ENCODE data around the gene MSANTD1. TPM values are rescaled to one million over a fixed set of nuclear protein-coding genes. Genes with fewer than 3 reads are reported as not detected.
"Not testable (repeated sequence)": the region's sequence is repeated elsewhere in the genome, so short reads cannot be mapped to it uniquely, and the experiment has no call there.

The MSANTD1 gene
- total and polyA plus RNA-seq, 2 experiments from 2014 or later, result 0.37 to 2.7 TPM

DNA sequence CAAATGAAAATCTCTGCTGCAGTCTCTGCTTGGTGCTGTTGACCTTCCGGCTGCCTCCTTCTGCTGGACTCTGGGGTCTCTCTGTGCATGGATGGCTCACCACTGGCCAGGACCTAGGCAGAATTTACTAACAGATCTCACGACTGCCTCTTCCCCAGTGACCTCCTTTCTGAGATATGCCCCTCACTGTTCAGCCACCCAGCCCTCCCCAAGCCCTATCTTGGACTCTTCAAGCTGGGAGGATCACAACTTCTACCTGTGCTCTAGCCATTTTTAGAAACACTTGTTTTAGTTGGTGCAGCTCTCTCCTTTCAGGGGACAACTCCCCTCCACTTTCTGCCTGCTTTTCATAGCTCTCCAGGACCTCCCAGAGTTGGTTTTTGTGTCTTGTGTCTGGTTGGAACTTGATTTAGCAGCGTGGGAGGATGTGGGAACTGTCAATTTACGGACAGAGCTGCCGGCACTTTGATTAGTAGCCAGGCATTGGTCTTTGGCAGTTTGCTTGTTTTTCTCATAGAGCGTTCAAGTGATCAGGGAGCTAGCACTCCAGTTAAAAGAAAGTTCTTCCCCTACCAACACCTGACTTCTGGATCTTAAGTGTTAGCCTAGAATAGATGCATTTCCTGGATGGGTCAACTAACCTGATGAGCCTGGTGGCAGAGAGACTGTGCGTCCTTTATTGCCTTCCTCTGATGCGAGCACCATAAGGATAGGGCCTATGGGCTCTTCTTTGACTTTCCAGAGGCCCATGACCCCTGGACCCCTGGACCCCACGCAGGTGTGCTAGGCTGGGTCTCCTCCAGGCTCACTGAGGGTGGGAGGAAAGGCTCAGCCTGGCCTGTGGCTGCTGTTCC lies 50.4 kb downstream of the MSANTD1 start:
- no peak for DNase-seq (ENCODE audit: low read depth in 1 of 2, low spot score in 1 of 2)
- no peak for TF ChIP-seq CTCF (IDR thresholded peaks at IDR 0.05; ENCODE audit: low read depth, low read length)
- Histone ChIP-seq H3K36me3 (no peaks in the 10 kb centered on the region), H3K9me3 (ENCODE audit: low read depth) (no peaks in the 10 kb centered on the region), H3K4me3 (no peak overlapping the region), H3K27me3 (no peaks in the 10 kb centered on the region), H3K4me1 (ENCODE audit: low read depth) (peaks cover 52% of the 10 kb centered on the region), H3K27ac (peak overlapping the region; percentile 87)

DNA sequence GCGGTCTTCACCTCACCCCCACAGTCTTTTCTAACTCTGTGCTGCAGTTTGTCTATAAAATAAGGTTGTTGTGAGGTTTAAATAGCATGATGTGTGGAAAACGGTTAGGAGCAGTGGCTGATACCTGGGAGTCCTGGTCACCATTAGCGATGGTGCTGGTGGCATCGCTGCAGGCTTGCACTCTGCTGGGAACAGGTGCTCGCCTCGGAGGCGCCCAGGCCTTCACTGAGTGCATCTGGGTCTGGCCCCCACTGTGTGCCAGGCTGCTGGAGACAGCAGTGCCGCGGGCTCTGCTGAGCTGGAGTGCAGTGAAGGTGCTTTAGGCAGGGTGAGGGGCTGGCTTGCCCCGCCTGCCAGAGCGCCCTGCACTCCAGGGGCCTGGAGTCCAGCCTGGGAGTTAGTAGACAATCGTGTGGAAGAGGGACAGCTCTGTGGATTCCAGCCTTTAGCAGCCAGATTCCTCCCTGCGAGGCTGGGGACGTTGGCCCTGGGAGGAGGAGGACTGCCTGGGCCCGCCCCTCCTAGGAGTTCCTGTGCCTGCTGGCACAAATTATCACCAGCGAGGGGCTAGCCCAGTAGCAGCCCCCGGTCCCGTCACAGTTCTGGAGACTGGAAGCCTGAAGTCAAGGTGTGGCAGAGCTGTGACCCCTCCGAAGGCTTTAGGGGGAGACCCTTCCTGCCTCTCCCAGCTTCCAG lies 51.2 kb downstream of the MSANTD1 start:
- H3K9me3 ChIP-seq (ENCODE audit: low read depth), result no peaks in the 10 kb centered on the region
- TF ChIP-seq CTCF (IDR thresholded peaks at IDR 0.05; ENCODE audit: low read depth, low read length), result no peak
- DNase-seq (ENCODE audit: low read depth in 1 of 2, low spot score in 1 of 2), result peak in 1 of 2 donors; percentile 36
- H3K36me3 ChIP-seq, result no peaks in the 10 kb centered on the region
- H3K4me3 ChIP-seq, result no peak overlapping the region
- H3K27ac ChIP-seq, result peak overlapping the region; percentile 87
- peaks cover 55% of the 10 kb centered on the region for H3K4me1 ChIP-seq (ENCODE audit: low read depth)
- no peaks in the 10 kb centered on the region for H3K27me3 ChIP-seq

DNA sequence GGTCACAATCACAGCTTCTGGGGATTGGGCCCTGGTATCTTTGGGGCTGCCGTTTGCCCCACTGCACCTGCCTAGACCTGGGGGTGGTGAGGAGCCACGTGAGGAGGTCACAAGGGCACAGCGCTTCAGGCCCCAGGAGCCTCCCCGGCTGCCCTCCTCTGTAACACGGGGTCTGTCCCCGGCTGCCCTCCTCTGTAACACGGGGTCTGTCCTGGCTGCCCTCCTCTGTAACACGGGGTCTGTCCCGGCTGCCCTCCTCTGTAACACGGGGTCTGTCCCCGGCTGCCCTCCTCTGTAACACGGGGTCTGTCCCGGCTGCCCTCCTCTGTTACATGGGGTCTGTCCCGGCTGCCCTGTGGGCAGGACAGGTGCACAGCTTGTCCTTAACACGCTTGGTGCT lies 51.9 kb downstream of the MSANTD1 start:
- not testable (repeated sequence) for H3K4me3 ChIP-seq; H3K36me3 ChIP-seq; H3K27me3 ChIP-seq; DNase-seq (ENCODE audit: low read depth in 1 of 2, low spot score in 1 of 2); H3K9me3 ChIP-seq (ENCODE audit: low read depth)
- Histone ChIP-seq H3K4me1 (ENCODE audit: low read depth) (peaks cover 57% of the 10 kb centered on the region), H3K27ac (peak overlapping the region; percentile 87)

- Histone ChIP-seq H3K4me1 (ENCODE audit: low read depth) (peaks cover 59% of the 10 kb centered on the region), H3K9me3 (ENCODE audit: low read depth) (no peaks in the 10 kb centered on the region), H3K27me3 (no peaks in the 10 kb centered on the region), H3K4me3 (no peak overlapping the region), H3K27ac (no peak overlapping the region), H3K36me3 (no peaks in the 10 kb centered on the region)
- no peak for TF ChIP-seq CTCF (IDR thresholded peaks at IDR 0.05; ENCODE audit: low read depth, low read length)
- DNase-seq (ENCODE audit: low read depth in 1 of 2, low spot score in 1 of 2), result no peak
Observed at GRCh38 chr4:3301450-3302172, 52.7 kb downstream of the MSANTD1 start.

GRCh38 chr4:3302173-3302785 lies 53.3 kb downstream of the MSANTD1 start:
- no peak overlapping the region for H3K4me3 ChIP-seq
- H3K36me3 ChIP-seq, result no peaks in the 10 kb centered on the region
- H3K4me1 ChIP-seq (ENCODE audit: low read depth), result peaks cover 52% of the 10 kb centered on the region
- H3K27ac ChIP-seq, result no peak overlapping the region
- TF ChIP-seq CTCF (IDR thresholded peaks at IDR 0.05; ENCODE audit: low read depth, low read length), result no peak
- H3K9me3 ChIP-seq (ENCODE audit: low read depth), result no peaks in the 10 kb centered on the region
- no peak for DNase-seq (ENCODE audit: low read depth in 1 of 2, low spot score in 1 of 2)
- H3K27me3 ChIP-seq, result no peaks in the 10 kb centered on the region

All from cardiac muscle cell (in vitro differentiated cells and primary cell).